GM20431 (cell line): ENCODE data around the gene DLEC1.

Experiments used
- in situ Hi-C: fragments of 300-500 bp; cut with MseI, MboI; formaldehyde crosslinking; loops from one replicate; pipeline ENCODE4 v1.15.0; 2020; ENCODE audit warnings: low sequenced_read_pairs; ENCODE audit not compliant: unreplicated experiment

The DLEC1 gene

DNA sequence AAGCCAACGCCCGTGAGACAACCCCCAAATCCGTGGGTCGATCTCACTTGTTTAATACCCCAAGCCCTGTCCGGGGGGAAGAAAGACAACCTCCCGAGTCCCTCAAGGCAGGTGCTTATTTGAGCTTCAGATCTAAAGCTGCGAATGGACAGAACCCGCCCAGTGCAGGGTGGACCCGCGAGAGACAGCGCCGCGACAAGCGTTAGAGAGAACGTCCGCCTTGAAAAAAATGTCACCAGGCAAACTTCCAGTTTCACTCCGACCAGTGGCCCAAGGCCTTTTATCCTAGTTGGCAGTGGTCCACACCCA is 125.6 kb downstream of the DLEC1 start:
- in situ Hi-C loops = no loop called here

GRCh38 chr3:38164952-38165721 is 126.1 kb downstream of the DLEC1 start, which contains the start of gene OXSR1:
Gene OXSR1 (plus strand): TSS chr3:38165537. CDS start chr3:38165877, 340 bp downstream.
- in situ Hi-C loops = no loop called here

DNA sequence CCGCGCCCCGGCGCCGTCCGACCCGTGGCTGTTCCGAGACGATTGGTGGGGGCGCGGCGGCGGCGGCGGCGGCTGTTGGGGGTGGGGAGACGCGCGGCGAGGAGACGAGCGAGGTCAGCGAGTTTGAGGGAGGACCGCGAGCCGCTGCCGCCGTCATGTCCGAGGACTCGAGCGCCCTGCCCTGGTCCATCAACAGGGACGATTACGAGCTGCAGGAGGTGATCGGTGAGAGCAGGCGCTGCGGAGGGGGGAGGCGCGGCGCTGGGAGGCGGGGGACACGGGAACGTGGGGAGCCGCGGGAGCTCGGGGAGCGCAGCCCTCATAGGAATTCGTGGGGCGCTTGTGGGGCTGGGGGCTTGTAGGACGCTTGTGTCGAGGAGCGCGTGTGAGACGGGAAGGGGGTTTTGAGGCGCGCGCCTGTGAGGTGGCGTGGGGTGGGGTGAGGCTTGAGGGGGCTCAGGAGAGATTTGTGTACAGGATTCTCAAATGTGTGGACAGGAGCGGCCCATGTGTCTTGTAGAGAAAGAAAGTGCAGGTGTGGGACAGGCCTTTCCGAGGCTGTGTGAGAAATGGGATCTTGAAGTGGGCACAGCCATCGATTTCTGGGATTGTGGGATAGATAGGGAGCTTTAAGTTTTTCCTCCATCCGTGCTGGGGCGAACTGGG is 126.8 kb downstream of the DLEC1 start:
- in situ Hi-C loops = no loop called here

DNA sequence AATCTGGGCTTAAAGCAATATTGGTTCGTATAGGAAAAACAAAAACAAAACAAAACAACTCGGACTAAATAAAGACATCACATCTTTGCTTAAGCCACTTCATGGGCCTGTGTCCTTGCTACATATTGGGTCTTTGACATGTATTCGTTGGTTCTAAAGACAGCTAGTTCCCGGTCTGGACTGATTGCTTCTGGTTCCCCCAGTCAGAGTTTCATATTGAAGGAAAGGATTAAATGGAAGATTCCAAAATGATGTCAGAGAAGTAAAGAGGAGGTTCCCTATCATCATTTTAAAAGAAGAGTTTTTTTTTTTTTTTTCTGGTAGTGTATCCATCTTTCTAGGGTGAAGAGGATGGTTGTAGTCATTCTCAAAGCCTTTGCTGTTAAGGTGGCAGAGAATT is 128.6 kb downstream of the DLEC1 start:
- in situ Hi-C loops = no loop called here

DNA sequence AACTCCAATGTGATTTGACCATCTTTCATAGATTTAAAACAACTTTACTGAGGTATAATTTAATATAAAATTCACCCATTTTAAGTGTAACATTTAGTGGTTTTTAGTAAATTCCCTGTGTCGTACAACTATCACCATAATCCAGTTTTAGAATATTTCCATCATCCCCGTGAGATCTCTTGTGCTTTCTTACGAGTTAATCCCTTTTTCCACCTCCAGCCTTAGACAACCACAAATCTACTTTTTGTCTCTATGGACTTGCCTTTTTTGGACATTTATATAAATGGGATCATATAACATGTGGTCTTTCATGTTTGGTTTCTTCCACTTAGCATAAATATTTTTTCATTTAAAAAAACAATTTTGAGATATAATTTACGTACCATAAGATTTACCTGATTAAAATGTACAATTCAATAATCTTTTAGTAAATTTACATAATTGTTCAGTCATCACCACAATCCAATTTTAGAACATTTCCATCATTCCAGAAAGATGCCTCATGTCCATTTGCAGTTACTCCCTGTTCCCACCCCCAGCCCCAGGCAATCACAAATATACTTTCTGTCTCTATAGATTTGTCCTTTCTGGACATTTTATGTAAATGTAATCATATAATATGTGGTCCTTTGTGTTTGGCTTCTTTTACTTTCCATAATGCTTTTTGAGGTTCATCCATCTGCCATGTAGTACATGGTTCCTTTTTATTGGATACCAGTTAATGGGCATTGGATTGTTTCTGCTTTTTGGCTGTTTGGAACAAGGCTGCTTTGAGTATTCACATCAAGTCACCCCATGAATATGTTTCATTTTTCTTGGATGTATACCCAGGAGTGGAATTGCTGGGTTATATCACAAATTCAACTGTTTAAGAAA is 129.4 kb downstream of the DLEC1 start:
- in situ Hi-C loops = no loop called here

DNA sequence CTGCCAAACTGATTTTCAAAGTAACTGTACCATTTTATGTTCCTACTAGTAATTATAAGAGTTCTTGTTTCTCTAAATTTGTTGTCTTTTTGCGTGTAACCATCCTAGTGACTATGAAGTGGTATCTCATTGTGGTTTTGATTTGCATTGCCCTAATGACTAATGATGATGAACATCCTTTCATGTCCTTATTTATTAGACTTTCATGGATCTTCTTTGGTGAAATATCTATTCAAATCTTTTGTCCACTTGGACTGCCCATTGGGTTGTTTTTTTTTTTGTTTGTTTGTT is 130.0 kb downstream of the DLEC1 start:
- in situ Hi-C loops = no loop called here

DNA sequence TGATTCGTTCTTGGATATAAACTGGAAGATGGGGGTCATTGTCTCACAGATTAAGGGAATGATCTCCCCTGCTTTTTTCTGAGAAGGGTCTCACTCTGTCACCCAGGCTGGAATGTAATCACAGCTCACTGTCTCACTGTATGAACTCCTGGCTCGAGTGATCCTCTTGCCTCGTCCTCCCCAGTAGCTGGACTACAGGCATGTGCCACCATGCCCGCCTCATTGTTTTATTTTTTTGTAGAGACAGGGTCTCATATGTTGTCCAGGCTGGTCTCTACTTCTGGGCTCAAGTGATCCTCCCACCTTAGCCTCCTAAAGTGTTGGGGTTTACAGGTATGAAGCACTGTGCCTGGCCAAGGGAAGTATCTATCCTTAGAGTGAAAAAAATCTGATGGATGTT is 131.7 kb downstream of the DLEC1 start:
- in situ Hi-C loops = no loop called here

DNA sequence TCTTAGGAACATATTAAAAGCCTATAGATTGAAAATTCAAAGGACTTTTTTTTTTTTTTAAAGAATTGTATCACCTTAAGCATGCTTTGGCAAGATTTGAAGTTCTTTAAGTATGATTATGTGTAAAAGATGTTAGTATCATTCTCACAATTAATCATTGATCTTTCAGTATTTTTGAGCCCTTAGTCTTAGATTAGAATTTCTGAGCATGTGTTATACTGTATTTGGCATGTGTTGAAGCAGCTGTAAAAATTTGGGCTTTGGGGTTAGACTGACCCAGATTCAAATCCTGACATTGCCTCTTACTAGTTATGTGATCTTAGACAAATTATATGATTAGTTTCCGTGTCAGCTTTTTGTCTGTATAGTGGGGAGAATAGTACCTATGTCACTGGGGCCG is 132.6 kb downstream of the DLEC1 start:
- in situ Hi-C loops = no loop called here
